Glutamatergic neuron (in vitro differentiated cells): ENCODE results near the gene PPP1R18. TPM values are rescaled to one million over a fixed set of nuclear protein-coding genes. Genes with fewer than 3 reads are reported as not detected.
A peak's percentile ranks its signal among the peaks of the same experiment; 100 is the strongest.

ENCODE experiments used
- DNase-seq: peaks from one replicate; pipeline ENCODE4 v3.0.0; 2022
- H3K27ac Mint-ChIP-seq: one replicate; pipeline ENCODE4 v1.8.0; 2020; ENCODE audit warnings: mild to moderate bottlenecking, mixed read lengths, inconsistent platforms; ENCODE audit not compliant: unreplicated experiment
- H3K27me3 Mint-ChIP-seq: one replicate; pipeline ENCODE4 v1.8.0; 2020; ENCODE audit warnings: mild to moderate bottlenecking, moderate library complexity, mixed read lengths, inconsistent platforms; ENCODE audit not compliant: unreplicated experiment
- H3K36me3 Mint-ChIP-seq: one replicate; pipeline ENCODE4 v1.8.0; 2020; ENCODE audit warnings: mild to moderate bottlenecking, mixed read lengths, inconsistent platforms; ENCODE audit not compliant: unreplicated experiment
- H3K4me1 Mint-ChIP-seq: one replicate; pipeline ENCODE4 v1.8.0; 2020; ENCODE audit warnings: mild to moderate bottlenecking, low read depth, mixed read lengths, inconsistent platforms; ENCODE audit not compliant: unreplicated experiment
- H3K4me3 Mint-ChIP-seq: one replicate; pipeline ENCODE4 v1.8.0; 2020; ENCODE audit warnings: mild to moderate bottlenecking, mixed read lengths, inconsistent platforms; ENCODE audit not compliant: unreplicated experiment
- H3K9me3 Mint-ChIP-seq: one replicate; pipeline ENCODE4 v1.8.0; 2020; ENCODE audit warnings: mild to moderate bottlenecking, moderate library complexity, mixed read lengths, inconsistent platforms; ENCODE audit not compliant: unreplicated experiment
- total RNA-seq: library from RNA; stranded (reverse); fragmentation: NEBNext Ultra II Directional; extraction: Animal tissue kit (Norgen Biotek cat#: 25700); gene quantifications from one replicate; pipeline ENCODE4 v1.2.1, GENCODE V29; 2021; ENCODE audit not compliant: unreplicated experiment
- TF ChIP-seq, protein P1 (sequence below): fragments of 200-600 bp; sonication (generic); IDR thresholded peaks from one replicate; pipeline ENCODE4 v1.5.0; 2021; ENCODE audit not compliant: partially characterized antibody, unreplicated experiment

PPP1R18 gene
- total RNA-seq, 1 donor from 2014 or later = 175 TPM

DNA sequence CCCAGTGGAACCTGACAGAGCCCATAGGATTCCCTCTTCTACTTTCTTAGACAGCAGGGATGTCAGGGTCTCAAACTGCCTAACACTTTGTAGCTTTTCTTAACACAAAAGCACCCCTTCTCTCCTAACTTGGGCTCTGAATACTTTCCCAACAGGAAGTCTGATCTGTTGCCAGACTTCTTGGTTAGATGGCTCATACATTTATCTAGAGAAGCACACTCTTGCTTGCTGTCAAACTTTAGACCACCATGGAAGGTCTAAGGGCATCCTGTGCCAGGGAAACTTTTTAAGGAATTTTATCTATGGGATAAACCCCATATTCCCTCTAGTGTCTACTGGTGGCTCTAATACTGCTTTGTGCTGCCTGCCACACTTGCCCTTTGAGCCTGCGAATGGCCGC, 42.8 kb downstream of the PPP1R18 start:
- Mint-ChIP-seq H3K4me3 (no peak overlapping the region), H3K36me3 (no peaks in the 10 kb centered on the region), H3K4me1 (peaks cover 11% of the 10 kb centered on the region), H3K9me3 (peaks cover 9% of the 10 kb centered on the region), H3K27me3 (peaks cover 3% of the 10 kb centered on the region), H3K27ac (no peak overlapping the region)
- DNase-seq = no peak
- TF ChIP-seq, protein P1, sequence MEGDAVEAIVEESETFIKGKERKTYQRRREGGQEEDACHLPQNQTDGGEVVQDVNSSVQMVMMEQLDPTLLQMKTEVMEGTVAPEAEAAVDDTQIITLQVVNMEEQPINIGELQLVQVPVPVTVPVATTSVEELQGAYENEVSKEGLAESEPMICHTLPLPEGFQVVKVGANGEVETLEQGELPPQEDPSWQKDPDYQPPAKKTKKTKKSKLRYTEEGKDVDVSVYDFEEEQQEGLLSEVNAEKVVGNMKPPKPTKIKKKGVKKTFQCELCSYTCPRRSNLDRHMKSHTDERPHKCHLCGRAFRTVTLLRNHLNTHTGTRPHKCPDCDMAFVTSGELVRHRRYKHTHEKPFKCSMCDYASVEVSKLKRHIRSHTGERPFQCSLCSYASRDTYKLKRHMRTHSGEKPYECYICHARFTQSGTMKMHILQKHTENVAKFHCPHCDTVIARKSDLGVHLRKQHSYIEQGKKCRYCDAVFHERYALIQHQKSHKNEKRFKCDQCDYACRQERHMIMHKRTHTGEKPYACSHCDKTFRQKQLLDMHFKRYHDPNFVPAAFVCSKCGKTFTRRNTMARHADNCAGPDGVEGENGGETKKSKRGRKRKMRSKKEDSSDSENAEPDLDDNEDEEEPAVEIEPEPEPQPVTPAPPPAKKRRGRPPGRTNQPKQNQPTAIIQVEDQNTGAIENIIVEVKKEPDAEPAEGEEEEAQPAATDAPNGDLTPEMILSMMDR = no peak

DNA sequence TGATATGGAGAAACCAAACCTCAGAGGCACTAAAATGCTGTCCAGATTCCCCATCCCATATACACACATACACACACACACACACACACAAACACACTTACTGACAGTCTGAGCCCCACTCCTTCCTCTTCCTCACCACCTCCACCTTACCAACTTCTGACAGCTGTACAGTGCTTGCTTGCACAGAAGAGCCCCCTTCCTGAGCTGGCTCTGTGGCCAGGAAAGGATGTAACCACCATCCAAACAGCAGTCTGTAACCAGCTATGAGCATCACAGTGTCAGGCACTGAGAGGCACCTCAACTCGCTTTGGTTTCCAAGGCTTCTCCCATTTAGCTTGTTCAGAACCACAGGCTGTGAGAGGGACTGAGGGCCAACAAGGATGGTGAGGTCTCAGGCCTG, 45.4 kb downstream of the PPP1R18 start:
- TF ChIP-seq, protein P1 = no peak
- no peaks in the 10 kb centered on the region for H3K36me3 Mint-ChIP-seq
- H3K9me3 Mint-ChIP-seq = peaks cover 3% of the 10 kb centered on the region
- peaks cover 1% of the 10 kb centered on the region for H3K4me1 Mint-ChIP-seq
- H3K27me3 Mint-ChIP-seq = peaks cover 2% of the 10 kb centered on the region
- no peak overlapping the region for H3K4me3 Mint-ChIP-seq
- peak overlapping the region; percentile 62 for H3K27ac Mint-ChIP-seq
- DNase-seq = no peak

DNA sequence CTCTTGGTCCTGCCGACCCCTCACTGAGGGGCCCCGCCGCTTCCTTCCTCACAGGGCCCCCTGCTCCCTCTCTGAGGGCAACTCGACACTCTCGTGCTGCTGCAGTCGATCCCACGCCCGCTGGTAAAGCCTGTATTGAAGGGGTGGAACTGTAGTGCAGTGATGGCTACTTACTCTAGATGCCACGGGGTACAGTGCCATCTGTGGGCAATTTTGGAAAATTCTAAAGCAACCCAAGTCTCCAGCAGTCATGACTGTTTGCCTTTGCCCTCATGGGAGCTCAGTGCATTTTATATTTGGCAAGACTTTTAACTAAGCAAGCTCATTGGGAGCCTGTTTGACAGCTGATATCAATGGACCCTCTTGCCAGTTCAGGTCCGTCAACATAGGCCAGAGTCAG, 46.0 kb downstream of the PPP1R18 start:
- no peaks in the 10 kb centered on the region for H3K27me3 Mint-ChIP-seq
- peaks cover 5% of the 10 kb centered on the region for H3K9me3 Mint-ChIP-seq
- TF ChIP-seq, protein P1 = no peak
- no peaks in the 10 kb centered on the region for H3K36me3 Mint-ChIP-seq
- H3K4me1 Mint-ChIP-seq = no peaks in the 10 kb centered on the region
- H3K4me3 Mint-ChIP-seq = no peak overlapping the region
- DNase-seq = no peak
- no peak overlapping the region for H3K27ac Mint-ChIP-seq

DNA sequence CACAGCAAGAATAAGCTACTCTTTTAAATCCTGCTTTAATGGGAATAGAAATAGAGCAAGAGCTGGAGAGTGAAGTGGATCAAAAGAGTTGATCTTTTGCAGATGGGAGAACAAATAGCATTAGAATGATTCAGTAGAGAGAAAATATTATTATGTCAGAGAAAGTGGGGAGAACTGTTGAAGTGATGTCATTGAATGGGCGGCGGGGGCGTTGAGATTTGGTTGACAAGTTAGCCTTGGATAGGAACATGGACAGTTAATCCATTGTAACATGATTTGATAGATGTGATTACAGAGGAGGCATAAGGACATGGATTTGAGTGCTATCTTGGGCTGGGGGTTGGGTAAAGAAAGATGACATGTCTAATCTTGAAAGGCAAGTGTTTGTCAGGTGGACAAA, 50.6 kb downstream of the PPP1R18 start:
- H3K4me3 Mint-ChIP-seq = no peak overlapping the region
- no peak for DNase-seq
- no peaks in the 10 kb centered on the region for H3K4me1 Mint-ChIP-seq
- H3K9me3 Mint-ChIP-seq = peaks cover 8% of the 10 kb centered on the region
- peaks cover 4% of the 10 kb centered on the region for H3K36me3 Mint-ChIP-seq
- TF ChIP-seq, protein P1 = no peak
- H3K27ac Mint-ChIP-seq = no peak overlapping the region
- peaks cover 2% of the 10 kb centered on the region for H3K27me3 Mint-ChIP-seq

DNA sequence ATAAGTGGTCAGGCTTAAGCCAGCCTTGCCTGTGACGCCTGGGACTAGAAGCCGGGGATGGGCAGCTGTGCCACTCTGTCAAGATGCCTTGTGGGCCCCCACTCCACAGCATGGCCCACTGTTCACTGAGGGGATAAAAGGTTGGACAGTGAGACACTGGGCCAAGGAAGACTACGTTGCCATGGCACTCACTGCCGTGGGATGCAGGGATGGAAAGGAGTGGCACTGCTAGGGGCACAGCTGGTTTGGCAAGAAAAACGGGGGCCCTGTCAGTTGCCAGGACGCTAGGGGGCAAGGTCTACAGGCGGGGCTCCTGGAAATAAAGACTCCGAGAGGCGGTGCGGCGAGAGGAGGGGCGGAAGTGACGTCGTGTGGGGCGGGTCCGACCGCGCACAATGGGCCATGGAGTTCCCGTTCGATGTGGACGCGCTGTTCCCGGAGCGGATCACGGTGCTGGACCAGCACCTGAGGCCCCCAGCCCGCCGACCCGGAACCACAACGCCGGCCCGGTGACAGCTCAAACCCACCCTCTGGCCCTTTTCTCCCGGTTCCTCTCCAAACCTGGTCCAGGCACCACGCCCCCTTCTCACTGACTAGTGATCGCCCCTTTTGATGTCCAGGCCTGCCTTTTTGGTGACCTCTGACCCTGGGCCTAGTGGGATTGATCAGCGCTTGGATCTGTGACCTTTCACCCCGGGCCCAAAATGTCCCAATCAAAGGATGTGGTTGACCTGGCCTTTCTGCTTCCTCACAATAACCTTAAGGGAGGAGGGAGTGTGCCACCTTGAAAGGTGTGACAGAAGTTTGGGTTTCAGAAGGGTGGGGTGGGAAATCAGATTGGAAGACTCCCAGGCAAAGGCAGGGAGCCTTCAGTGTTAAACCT, 59.7 kb downstream of the PPP1R18 start, which contains the start of gene ATAT1:
ATAT1 (plus strand) TSS at position 391 of the 883 bp plus-strand sequence.
- TF ChIP-seq, protein P1 = no peak
- Mint-ChIP-seq H3K27ac (peak within 1 kb of the TSS; percentile 98), H3K36me3 (peaks cover 7% of the 10 kb centered on the region), H3K4me1 (peaks cover 19% of the 10 kb centered on the region), H3K27me3 (peaks cover 8% of the 10 kb centered on the region), H3K4me3 (peak within 1 kb of the TSS; percentile 86), H3K9me3 (peaks cover 11% of the 10 kb centered on the region)
- DNase-seq = peak; percentile 90
